ENCODE measurements around the gene IRAK3. TPM values are rescaled to one million over a fixed set of nuclear protein-coding genes. Genes with fewer than 3 reads are reported as not detected.

IRAK3 gene
- polyA plus RNA-seq, 1 donor from 2014 or later, result 0.31 TPM

GRCh38 chr12:66142826-66143225, 46.2 kb upstream of the IRAK3 start:
- no peaks in the 10 kb centered on the region for H3K9me2 ChIP-seq (ENCODE audit: insufficient read depth, low read length)
- no peaks in the 10 kb centered on the region for H3K27me3 ChIP-seq (ENCODE audit: insufficient read depth, low read depth, low read length)
- H3K4me2 ChIP-seq (ENCODE audit: low read length), result no peak overlapping the region
- no peaks in the 10 kb centered on the region for H3K9me3 ChIP-seq (ENCODE audit: low read length)
- no peak overlapping the region for H3K4me3 ChIP-seq (ENCODE audit: low read length)
- no peaks in the 10 kb centered on the region for H3F3A ChIP-seq (ENCODE audit: insufficient read depth, low read length, poor library complexity, severe bottlenecking)
- TF ChIP-seq, protein P1, sequence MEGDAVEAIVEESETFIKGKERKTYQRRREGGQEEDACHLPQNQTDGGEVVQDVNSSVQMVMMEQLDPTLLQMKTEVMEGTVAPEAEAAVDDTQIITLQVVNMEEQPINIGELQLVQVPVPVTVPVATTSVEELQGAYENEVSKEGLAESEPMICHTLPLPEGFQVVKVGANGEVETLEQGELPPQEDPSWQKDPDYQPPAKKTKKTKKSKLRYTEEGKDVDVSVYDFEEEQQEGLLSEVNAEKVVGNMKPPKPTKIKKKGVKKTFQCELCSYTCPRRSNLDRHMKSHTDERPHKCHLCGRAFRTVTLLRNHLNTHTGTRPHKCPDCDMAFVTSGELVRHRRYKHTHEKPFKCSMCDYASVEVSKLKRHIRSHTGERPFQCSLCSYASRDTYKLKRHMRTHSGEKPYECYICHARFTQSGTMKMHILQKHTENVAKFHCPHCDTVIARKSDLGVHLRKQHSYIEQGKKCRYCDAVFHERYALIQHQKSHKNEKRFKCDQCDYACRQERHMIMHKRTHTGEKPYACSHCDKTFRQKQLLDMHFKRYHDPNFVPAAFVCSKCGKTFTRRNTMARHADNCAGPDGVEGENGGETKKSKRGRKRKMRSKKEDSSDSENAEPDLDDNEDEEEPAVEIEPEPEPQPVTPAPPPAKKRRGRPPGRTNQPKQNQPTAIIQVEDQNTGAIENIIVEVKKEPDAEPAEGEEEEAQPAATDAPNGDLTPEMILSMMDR (IDR thresholded peaks at IDR 0.05; ENCODE audit: poor library complexity, severe bottlenecking), result no peak
- no peak for TF ChIP-seq RAD21 (conservative IDR thresholded peaks at IDR 0.05)
- H3K36me3 ChIP-seq (ENCODE audit: insufficient read depth, low read length), result peaks cover 3% of the 10 kb centered on the region
- no peak overlapping the region for H2AFZ ChIP-seq (ENCODE audit: low read depth, low read length)
- no peaks in the 10 kb centered on the region for H3K79me2 ChIP-seq (replicated peaks; ENCODE audit: insufficient read depth, low read length)
- H3K27ac ChIP-seq (ENCODE audit: low read length), result no peak overlapping the region
- no peak overlapping the region for H3K9ac ChIP-seq (ENCODE audit: low read length)
- H4K20me1 ChIP-seq (ENCODE audit: insufficient read depth), result no peaks in the 10 kb centered on the region

DNA sequence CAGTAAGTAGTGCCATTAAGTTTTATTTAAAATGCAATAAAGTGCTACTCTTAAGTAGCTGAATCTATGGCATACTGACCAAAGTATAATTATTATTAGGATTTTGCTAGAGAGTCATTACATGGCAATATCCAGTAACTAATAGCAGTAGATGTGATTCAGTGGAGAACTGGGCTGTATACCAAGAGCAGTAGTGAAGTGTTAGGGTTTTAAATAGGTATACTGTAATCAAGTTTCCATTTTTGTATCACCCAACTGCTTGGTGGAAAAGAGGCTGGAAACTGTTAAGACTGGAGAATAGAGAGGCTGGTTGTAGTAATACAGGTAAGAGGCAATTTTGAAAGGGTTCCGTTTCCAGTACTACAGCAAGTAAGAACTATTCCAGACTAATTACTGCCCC, 45.1 kb upstream of the IRAK3 start:
- no peaks in the 10 kb centered on the region for H4K20me1 ChIP-seq (ENCODE audit: insufficient read depth)
- no peak overlapping the region for H3K4me3 ChIP-seq (ENCODE audit: low read length)
- H3K27me3 ChIP-seq (ENCODE audit: insufficient read depth, low read depth, low read length), result no peaks in the 10 kb centered on the region
- no peaks in the 10 kb centered on the region for H3K9me2 ChIP-seq (ENCODE audit: insufficient read depth, low read length)
- no peak overlapping the region for H3K4me2 ChIP-seq (ENCODE audit: low read length)
- no peak overlapping the region for H2AFZ ChIP-seq (ENCODE audit: low read depth, low read length)
- peaks cover 3% of the 10 kb centered on the region for H3K36me3 ChIP-seq (ENCODE audit: insufficient read depth, low read length)
- no peak overlapping the region for H3K27ac ChIP-seq (ENCODE audit: low read length)
- no peaks in the 10 kb centered on the region for H3F3A ChIP-seq (ENCODE audit: insufficient read depth, low read length, poor library complexity, severe bottlenecking)
- H3K79me2 ChIP-seq (replicated peaks; ENCODE audit: insufficient read depth, low read length), result no peaks in the 10 kb centered on the region
- no peak overlapping the region for H3K9ac ChIP-seq (ENCODE audit: low read length)
- no peaks in the 10 kb centered on the region for H3K9me3 ChIP-seq (ENCODE audit: low read length)
- no peak for TF ChIP-seq POLR2AphosphoS5 (IDR thresholded peaks at IDR 0.05)
- no peak for TF ChIP-seq TAF1 (IDR thresholded peaks at IDR 0.05; ENCODE audit: low read depth)
- TF ChIP-seq, protein P2, sequence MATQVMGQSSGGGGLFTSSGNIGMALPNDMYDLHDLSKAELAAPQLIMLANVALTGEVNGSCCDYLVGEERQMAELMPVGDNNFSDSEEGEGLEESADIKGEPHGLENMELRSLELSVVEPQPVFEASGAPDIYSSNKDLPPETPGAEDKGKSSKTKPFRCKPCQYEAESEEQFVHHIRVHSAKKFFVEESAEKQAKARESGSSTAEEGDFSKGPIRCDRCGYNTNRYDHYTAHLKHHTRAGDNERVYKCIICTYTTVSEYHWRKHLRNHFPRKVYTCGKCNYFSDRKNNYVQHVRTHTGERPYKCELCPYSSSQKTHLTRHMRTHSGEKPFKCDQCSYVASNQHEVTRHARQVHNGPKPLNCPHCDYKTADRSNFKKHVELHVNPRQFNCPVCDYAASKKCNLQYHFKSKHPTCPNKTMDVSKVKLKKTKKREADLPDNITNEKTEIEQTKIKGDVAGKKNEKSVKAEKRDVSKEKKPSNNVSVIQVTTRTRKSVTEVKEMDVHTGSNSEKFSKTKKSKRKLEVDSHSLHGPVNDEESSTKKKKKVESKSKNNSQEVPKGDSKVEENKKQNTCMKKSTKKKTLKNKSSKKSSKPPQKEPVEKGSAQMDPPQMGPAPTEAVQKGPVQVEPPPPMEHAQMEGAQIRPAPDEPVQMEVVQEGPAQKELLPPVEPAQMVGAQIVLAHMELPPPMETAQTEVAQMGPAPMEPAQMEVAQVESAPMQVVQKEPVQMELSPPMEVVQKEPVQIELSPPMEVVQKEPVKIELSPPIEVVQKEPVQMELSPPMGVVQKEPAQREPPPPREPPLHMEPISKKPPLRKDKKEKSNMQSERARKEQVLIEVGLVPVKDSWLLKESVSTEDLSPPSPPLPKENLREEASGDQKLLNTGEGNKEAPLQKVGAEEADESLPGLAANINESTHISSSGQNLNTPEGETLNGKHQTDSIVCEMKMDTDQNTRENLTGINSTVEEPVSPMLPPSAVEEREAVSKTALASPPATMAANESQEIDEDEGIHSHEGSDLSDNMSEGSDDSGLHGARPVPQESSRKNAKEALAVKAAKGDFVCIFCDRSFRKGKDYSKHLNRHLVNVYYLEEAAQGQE (IDR thresholded peaks at IDR 0.05; ENCODE audit: borderline replicate concordance), result no peak
- TF ChIP-seq, protein P1 (IDR thresholded peaks at IDR 0.05; ENCODE audit: poor library complexity, severe bottlenecking), result no peak
- no peak for TF ChIP-seq EP300 (conservative IDR thresholded peaks at IDR 0.05; ENCODE audit: poor library complexity, severe bottlenecking)
- no peak for TF ChIP-seq RAD21 (conservative IDR thresholded peaks at IDR 0.05)
- TF ChIP-seq SMC3 (conservative IDR thresholded peaks at IDR 0.05; ENCODE audit: poor library complexity), result no peak
- TF ChIP-seq MXI1 (conservative IDR thresholded peaks at IDR 0.05; ENCODE audit: poor library complexity, severe bottlenecking), result no peak
- TF ChIP-seq EZH2 (IDR thresholded peaks at IDR 0.05; ENCODE audit: borderline replicate concordance, insufficient read depth, low read length, poor library complexity, severe bottlenecking), result no peak
